AG09319 (cell line): Measurements from ENCODE around the gene EPB41L4A.
"Not testable (repeated sequence)": the region's sequence is repeated elsewhere in the genome, so short reads cannot be mapped to it uniquely, and the experiment has no call there.

Experiments
- DNase-seq: peaks from one replicate; pipeline ENCODE4 v3.0.0-alpha.2; 2010; ENCODE audit warnings: low read depth; ENCODE audit errors: extremely low read depth
- TF ChIP-seq, protein P1 (sequence below): IDR thresholded peaks from 2 replicates; pipeline ENCODE4 v1.5.1; 2011; ENCODE audit warnings: low read depth, mild to moderate bottlenecking, inconsistent platforms, low read length, moderate library complexity

Gene EPB41L4A

DNA sequence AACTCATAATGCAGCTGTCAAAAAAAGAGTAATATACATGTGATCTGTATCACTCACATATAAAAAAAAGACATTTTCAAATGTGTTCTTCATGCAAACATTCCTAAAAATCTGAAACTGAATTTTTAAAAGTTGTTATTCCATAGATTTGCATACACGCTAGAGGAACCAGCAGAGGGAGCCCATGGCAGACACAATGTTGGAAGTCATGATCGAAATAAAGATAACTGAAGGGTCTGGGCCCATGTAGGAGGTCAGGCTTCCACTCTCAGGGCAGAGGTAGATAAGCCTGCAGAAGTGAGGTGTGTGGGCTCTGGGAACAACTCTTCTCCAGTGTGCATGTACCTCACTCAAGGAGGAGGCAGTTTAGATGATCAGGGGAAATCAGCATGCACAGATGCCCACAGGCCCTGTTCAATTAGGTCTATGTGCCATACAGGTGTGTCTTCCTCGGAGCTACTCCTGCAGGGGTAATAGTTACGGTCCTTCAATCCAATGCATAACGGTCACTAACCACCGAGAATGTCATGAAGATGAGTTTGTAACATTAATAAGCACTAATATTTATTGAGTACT is 208.6 kb downstream of the EPB41L4A start:
- TF ChIP-seq, protein P1, sequence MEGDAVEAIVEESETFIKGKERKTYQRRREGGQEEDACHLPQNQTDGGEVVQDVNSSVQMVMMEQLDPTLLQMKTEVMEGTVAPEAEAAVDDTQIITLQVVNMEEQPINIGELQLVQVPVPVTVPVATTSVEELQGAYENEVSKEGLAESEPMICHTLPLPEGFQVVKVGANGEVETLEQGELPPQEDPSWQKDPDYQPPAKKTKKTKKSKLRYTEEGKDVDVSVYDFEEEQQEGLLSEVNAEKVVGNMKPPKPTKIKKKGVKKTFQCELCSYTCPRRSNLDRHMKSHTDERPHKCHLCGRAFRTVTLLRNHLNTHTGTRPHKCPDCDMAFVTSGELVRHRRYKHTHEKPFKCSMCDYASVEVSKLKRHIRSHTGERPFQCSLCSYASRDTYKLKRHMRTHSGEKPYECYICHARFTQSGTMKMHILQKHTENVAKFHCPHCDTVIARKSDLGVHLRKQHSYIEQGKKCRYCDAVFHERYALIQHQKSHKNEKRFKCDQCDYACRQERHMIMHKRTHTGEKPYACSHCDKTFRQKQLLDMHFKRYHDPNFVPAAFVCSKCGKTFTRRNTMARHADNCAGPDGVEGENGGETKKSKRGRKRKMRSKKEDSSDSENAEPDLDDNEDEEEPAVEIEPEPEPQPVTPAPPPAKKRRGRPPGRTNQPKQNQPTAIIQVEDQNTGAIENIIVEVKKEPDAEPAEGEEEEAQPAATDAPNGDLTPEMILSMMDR, result peak; percentile 53
- no peak for DNase-seq

GRCh38 chr5:112208699-112209615 is 210.1 kb downstream of the EPB41L4A start:
- TF ChIP-seq, protein P1, result no peak
- DNase-seq, result no peak

DNA sequence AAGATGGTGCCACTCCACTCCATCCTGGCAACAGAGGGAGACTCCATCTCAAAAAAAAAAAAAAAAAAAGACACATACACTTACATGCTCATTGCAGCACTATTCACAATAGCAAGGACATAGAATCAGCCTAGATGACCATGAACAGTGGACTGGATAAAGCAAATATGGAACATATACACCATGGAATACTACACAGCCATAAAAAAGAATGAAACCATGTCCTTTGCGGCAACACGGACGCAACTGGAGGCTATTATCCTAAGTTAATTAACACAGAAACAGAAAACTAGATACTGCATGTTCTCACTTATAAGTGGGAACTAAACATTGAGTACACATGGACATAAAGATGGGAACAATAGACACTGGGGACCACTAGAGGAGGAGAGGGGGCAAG is 210.9 kb downstream of the EPB41L4A start:
- not testable (repeated sequence) for DNase-seq

DNA sequence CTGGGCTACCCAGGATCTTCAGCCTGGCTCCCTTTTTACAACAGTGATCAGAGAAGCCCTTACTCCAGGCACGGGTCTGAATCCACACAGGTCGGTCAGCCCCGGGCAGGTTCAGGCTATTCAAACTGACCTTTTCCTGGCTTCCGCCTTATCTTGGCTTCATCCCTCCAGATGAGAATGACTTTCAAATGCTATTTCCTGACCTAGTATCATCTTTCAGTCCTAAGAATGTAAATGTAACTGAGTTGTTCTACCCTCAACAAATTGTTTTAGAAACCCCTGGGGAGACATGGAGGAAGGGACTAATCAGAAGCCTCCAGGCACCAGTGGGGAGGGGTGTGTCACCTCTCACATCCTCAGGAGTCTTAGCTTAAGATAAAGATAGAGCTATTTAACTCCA is 213.2 kb downstream of the EPB41L4A start:
- TF ChIP-seq, protein P1, result no peak
- no peak for DNase-seq

GRCh38 chr5:112203229-112203628 is 215.8 kb downstream of the EPB41L4A start:
- DNase-seq, result no peak
- TF ChIP-seq, protein P1, result no peak

DNA sequence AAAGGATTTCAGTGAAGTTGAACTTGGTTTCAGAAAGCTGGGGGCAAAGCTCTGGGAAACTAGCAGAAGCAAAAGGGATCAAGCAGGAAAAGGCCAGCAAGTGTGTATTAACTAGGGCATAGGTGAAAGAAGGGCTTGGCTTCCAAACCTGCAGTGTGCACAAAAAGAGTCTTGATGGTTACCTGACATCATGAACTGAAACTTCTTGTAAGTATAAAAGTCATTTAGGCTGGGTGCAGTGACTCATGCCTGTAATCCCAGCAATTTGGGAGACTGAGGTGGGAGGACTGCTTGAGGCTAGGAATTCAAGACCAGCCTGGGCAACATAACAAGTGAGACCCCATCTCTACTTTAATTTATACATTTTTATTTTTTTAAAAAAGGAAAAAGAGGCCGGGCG is 216.4 kb downstream of the EPB41L4A start:
- DNase-seq, result no peak
- TF ChIP-seq, protein P1, result no peak

DNA sequence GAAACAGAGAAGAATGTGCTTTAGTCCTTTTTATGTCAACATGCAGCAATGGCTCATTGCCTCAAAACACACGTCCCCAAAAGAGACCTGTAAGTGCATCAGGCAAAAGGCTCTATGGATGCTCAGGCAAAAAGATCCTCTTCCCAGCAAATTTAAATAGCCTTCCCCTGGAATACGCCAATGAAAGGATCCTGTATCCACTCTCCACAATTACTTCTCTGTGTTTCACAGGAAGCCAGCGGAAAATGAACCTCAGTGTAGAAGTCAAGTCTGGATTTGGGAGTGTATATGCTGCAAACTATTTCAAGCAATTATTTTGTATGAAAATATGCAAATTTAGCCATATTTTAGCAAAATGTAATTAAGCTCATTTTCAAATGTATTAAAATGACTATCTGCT is 217.9 kb downstream of the EPB41L4A start:
- DNase-seq, result no peak
- TF ChIP-seq, protein P1, result no peak
